AG10803 (cell line): Measurements from ENCODE around the gene CNIH3.

Source experiments
- DNase-seq: peaks from one replicate; pipeline ENCODE4 v3.0.0; 2010; ENCODE audit warnings: low read depth
- H3K4me3 ChIP-seq: 2 replicates; pipeline ENCODE4 v1.5.1; 2011; ENCODE audit warnings: mild to moderate bottlenecking, low read length, control low read depth
- CTCF ChIP-seq: conservative IDR thresholded peaks from 2 replicates; pipeline ENCODE4 v1.5.1; 2011; ENCODE audit warnings: mild to moderate bottlenecking, low read length, control low read depth, inconsistent platforms

The CNIH3 gene

GRCh38 chr1:224594851-224595250 is 21.3 kb upstream of the CNIH3 start:
- no peak for DNase-seq
- no peak for TF ChIP-seq CTCF

GRCh38 chr1:224605482-224606181 is 10.5 kb upstream of the CNIH3 start:
- no peak overlapping the region for H3K4me3 ChIP-seq
- TF ChIP-seq CTCF = no peak

More at GRCh38 chr1:224594851-224595250, 21.3 kb upstream of the CNIH3 start:
- H3K4me3 ChIP-seq = no peak overlapping the region

GRCh38 chr1:224607188-224608148 is 8.6 kb upstream of the CNIH3 start:
- DNase-seq = no peak
- no peak for TF ChIP-seq CTCF
- no peak overlapping the region for H3K4me3 ChIP-seq

More at GRCh38 chr1:224605482-224606181, 10.5 kb upstream of the CNIH3 start:
- no peak for DNase-seq

- no peak for DNase-seq
- no peak overlapping the region for H3K4me3 ChIP-seq
- no peak for TF ChIP-seq CTCF
Observed at GRCh38 chr1:224609333-224609732, 6.8 kb upstream of the CNIH3 start.

GRCh38 chr1:224612246-224612645 is 3.9 kb upstream of the CNIH3 start:
- TF ChIP-seq CTCF = no peak
- no peak for DNase-seq
- H3K4me3 ChIP-seq = no peak overlapping the region

GRCh38 chr1:224613486-224613885 is 2.6 kb upstream of the CNIH3 start:
- H3K4me3 ChIP-seq = no peak overlapping the region
- DNase-seq = no peak
- TF ChIP-seq CTCF = no peak
